ENCODE data around the gene DCC. TPM values are rescaled to one million over a fixed set of nuclear protein-coding genes. Genes with fewer than 3 reads are reported as not detected.

DCC gene
- total and polyA plus RNA-seq, 4 donors: 0.16 to 5.3 (median 2.5) TPM

GRCh38 chr18:53040286-53040685 is 700.3 kb downstream of the DCC start:
- ATAC-seq (ENCODE audit: insufficient read depth, low FRiP score): no peak
- no peak overlapping the region for H3K27ac ChIP-seq (ENCODE audit: low read depth in 1 of 2, low read length in 1 of 2)
- no peak overlapping the region for H3K4me3 ChIP-seq
- H3K36me3 ChIP-seq (ENCODE audit: control insufficient read depth in 4 of 4, insufficient read depth in 4 of 4, low read length in 4 of 4): no peaks in the 10 kb centered on the region
- no peaks in the 10 kb centered on the region for H3K27me3 ChIP-seq (ENCODE audit: control insufficient read depth in 3 of 3, insufficient read depth in 3 of 3, low read length in 2 of 3)
- no peak for DNase-seq
- no peak overlapping the region for H3K9ac ChIP-seq (ENCODE audit: insufficient read depth in 1 of 2, low read length in 2 of 2)
- WGBS, 2 donors: 65 to 75% methylated on average over 3 of the region's 3 CpGs
- no peak for TF ChIP-seq CTCF (IDR thresholded peaks at IDR 0.05; ENCODE audit: control extremely low read depth, extremely low read depth)
- H3K4me1 ChIP-seq (ENCODE audit: control insufficient read depth in 5 of 5, insufficient read depth in 5 of 5, low read length in 5 of 5): no peaks in the 10 kb centered on the region
- no peaks in the 10 kb centered on the region for H3K9me3 ChIP-seq (ENCODE audit: control insufficient read depth in 4 of 4, insufficient read depth in 3 of 4, low read length in 3 of 4)

- no peak for TF ChIP-seq CTCF (IDR thresholded peaks at IDR 0.05; ENCODE audit: control extremely low read depth, extremely low read depth)
- DNase-seq (no peak), ATAC-seq (ENCODE audit: insufficient read depth, low FRiP score) (no peak)
- H3K27ac ChIP-seq (ENCODE audit: low read depth in 1 of 2, low read length in 1 of 2): no peak overlapping the region
- no peaks in the 10 kb centered on the region for H3K36me3 ChIP-seq (ENCODE audit: control insufficient read depth in 4 of 4, insufficient read depth in 4 of 4, low read length in 4 of 4)
- no peak overlapping the region for H3K9ac ChIP-seq (ENCODE audit: insufficient read depth in 1 of 2, low read length in 2 of 2)
- H3K27me3 ChIP-seq (ENCODE audit: control insufficient read depth in 3 of 3, insufficient read depth in 3 of 3, low read length in 2 of 3): no peaks in the 10 kb centered on the region
- H3K4me1 ChIP-seq (ENCODE audit: control insufficient read depth in 5 of 5, insufficient read depth in 5 of 5, low read length in 5 of 5): no peaks in the 10 kb centered on the region
- 67 to 75% methylated on average over 6 of the region's 6 CpGs for WGBS, 2 donors
- H3K4me3 ChIP-seq: no peak overlapping the region
- no peaks in the 10 kb centered on the region for H3K9me3 ChIP-seq (ENCODE audit: control insufficient read depth in 4 of 4, insufficient read depth in 3 of 4, low read length in 3 of 4)
These were observed 716.1 kb downstream of the DCC start for GRCh38 chr18:53056064-53056463.

- 59 to 69% methylated on average over 6 of the region's 6 CpGs for WGBS, 2 donors
- Histone ChIP-seq H3K9ac (ENCODE audit: insufficient read depth in 1 of 2, low read length in 2 of 2) (no peak overlapping the region), H3K36me3 (ENCODE audit: control insufficient read depth in 4 of 4, insufficient read depth in 4 of 4, low read length in 4 of 4) (no peaks in the 10 kb centered on the region), H3K4me1 (ENCODE audit: control insufficient read depth in 5 of 5, insufficient read depth in 5 of 5, low read length in 5 of 5) (no peaks in the 10 kb centered on the region), H3K27me3 (ENCODE audit: control insufficient read depth in 3 of 3, insufficient read depth in 3 of 3, low read length in 2 of 3) (no peaks in the 10 kb centered on the region), H3K27ac (ENCODE audit: low read depth in 1 of 2, low read length in 1 of 2) (no peak overlapping the region), H3K4me3 (no peak overlapping the region), H3K9me3 (ENCODE audit: control insufficient read depth in 4 of 4, insufficient read depth in 3 of 4, low read length in 3 of 4) (no peaks in the 10 kb centered on the region)
- DNase-seq (peak in 1 of 3 donors; percentile 11), ATAC-seq (ENCODE audit: insufficient read depth, low FRiP score) (no peak)
- TF ChIP-seq CTCF (IDR thresholded peaks at IDR 0.05; ENCODE audit: control extremely low read depth, extremely low read depth): no peak
These were observed 730.8 kb downstream of the DCC start for GRCh38 chr18:53070788-53071187.

GRCh38 chr18:53080687-53081086 is 740.7 kb downstream of the DCC start:
- Histone ChIP-seq H3K27ac (ENCODE audit: low read depth in 1 of 2, low read length in 1 of 2) (no peak overlapping the region), H3K27me3 (ENCODE audit: control insufficient read depth in 3 of 3, insufficient read depth in 3 of 3, low read length in 2 of 3) (no peaks in the 10 kb centered on the region), H3K4me1 (ENCODE audit: control insufficient read depth in 5 of 5, insufficient read depth in 5 of 5, low read length in 5 of 5) (no peaks in the 10 kb centered on the region), H3K4me3 (no peak overlapping the region), H3K9ac (ENCODE audit: insufficient read depth in 1 of 2, low read length in 2 of 2) (no peak overlapping the region), H3K36me3 (ENCODE audit: control insufficient read depth in 4 of 4, insufficient read depth in 4 of 4, low read length in 4 of 4) (no peaks in the 10 kb centered on the region), H3K9me3 (ENCODE audit: control insufficient read depth in 4 of 4, insufficient read depth in 3 of 4, low read length in 3 of 4) (no peaks in the 10 kb centered on the region)
- no peak for TF ChIP-seq CTCF (IDR thresholded peaks at IDR 0.05; ENCODE audit: control extremely low read depth, extremely low read depth)
- 78% methylated on average over 2 of the region's 2 CpGs for WGBS, 2 donors
- DNase-seq (no peak), ATAC-seq (ENCODE audit: insufficient read depth, low FRiP score) (no peak)

All from lung (tissue), 12 donors.